ENCODE data around the gene RELT.

Gene RELT

GRCh38 chr11:73395297-73396208 is 19.4 kb downstream of the RELT start:
- peaks cover 23% of the 10 kb centered on the region; the same call in 1 of the 2 replicates for H3K36me3 ChIP-seq (ENCODE audit: insufficient read depth, low read length)
- no peak overlapping the region for H2AFZ ChIP-seq (ENCODE audit: low read length)
- no peak overlapping the region for H3K4me3 ChIP-seq (ENCODE audit: low read depth, low read length, poor library complexity, severe bottlenecking)
- TF ChIP-seq EZH2 (IDR thresholded peaks at IDR 0.05; ENCODE audit: borderline replicate concordance, low read length) (no peak), CTCF (IDR thresholded peaks at IDR 0.05; ENCODE audit: low read length) (no peak)
- no peak overlapping the region for H3K4me2 ChIP-seq (ENCODE audit: low read length)
- H3K79me2 ChIP-seq (ENCODE audit: insufficient read depth, low read length): no peaks in the 10 kb centered on the region
- H3K9me3 ChIP-seq (ENCODE audit: low read length): no peaks in the 10 kb centered on the region
- H3K27me3 ChIP-seq (ENCODE audit: insufficient read depth, low read length): no peaks in the 10 kb centered on the region
- H3K27ac ChIP-seq (ENCODE audit: low read depth, low read length, poor library complexity, severe bottlenecking): no peak overlapping the region
- no peaks in the 10 kb centered on the region for H3K9me2 ChIP-seq (ENCODE audit: low read depth, low read length)
- no peaks in the 10 kb centered on the region for H3K4me1 ChIP-seq (ENCODE audit: insufficient read depth, low read length, severe bottlenecking)
- no peak overlapping the region for H3K9ac ChIP-seq (ENCODE audit: low read length)
- H3F3A ChIP-seq (ENCODE audit: insufficient read depth, low read length): no peaks in the 10 kb centered on the region
- H4K20me1 ChIP-seq (ENCODE audit: insufficient read depth, low read length): no peaks in the 10 kb centered on the region

- Histone ChIP-seq H3K36me3 (ENCODE audit: insufficient read depth, low read length) (peaks cover 23% of the 10 kb centered on the region; the same call in 1 of the 2 replicates), H4K20me1 (ENCODE audit: insufficient read depth, low read length) (no peaks in the 10 kb centered on the region), H3F3A (ENCODE audit: insufficient read depth, low read length) (no peaks in the 10 kb centered on the region), H3K9me3 (ENCODE audit: low read length) (no peaks in the 10 kb centered on the region), H3K79me2 (ENCODE audit: insufficient read depth, low read length) (no peaks in the 10 kb centered on the region), H3K27me3 (ENCODE audit: insufficient read depth, low read length) (no peaks in the 10 kb centered on the region), H3K9me2 (ENCODE audit: low read depth, low read length) (no peaks in the 10 kb centered on the region), H3K9ac (ENCODE audit: low read length) (no peak overlapping the region), H3K27ac (ENCODE audit: low read depth, low read length, poor library complexity, severe bottlenecking) (no peak overlapping the region), H2AFZ (ENCODE audit: low read length) (no peak overlapping the region), H3K4me2 (ENCODE audit: low read length) (no peak overlapping the region), H3K4me3 (ENCODE audit: low read depth, low read length, poor library complexity, severe bottlenecking) (no peak overlapping the region), H3K4me1 (ENCODE audit: insufficient read depth, low read length, severe bottlenecking) (no peaks in the 10 kb centered on the region)
- no peak for TF ChIP-seq CTCF (IDR thresholded peaks at IDR 0.05; ENCODE audit: low read length)
- TF ChIP-seq EZH2 (IDR thresholded peaks at IDR 0.05; ENCODE audit: borderline replicate concordance, low read length): no peak
Observed at GRCh38 chr11:73396251-73396930, 20.2 kb downstream of the RELT start.

- no peaks in the 10 kb centered on the region for H3K9me3 ChIP-seq (ENCODE audit: low read length)
- H3K27ac ChIP-seq (ENCODE audit: low read depth, low read length, poor library complexity, severe bottlenecking): no peak overlapping the region
- no peak overlapping the region for H3K9ac ChIP-seq (ENCODE audit: low read length)
- H3K4me3 ChIP-seq (ENCODE audit: low read depth, low read length, poor library complexity, severe bottlenecking): no peak overlapping the region
- no peaks in the 10 kb centered on the region for H3F3A ChIP-seq (ENCODE audit: insufficient read depth, low read length)
- H3K36me3 ChIP-seq (ENCODE audit: insufficient read depth, low read length): peaks cover 23% of the 10 kb centered on the region; the same call in 1 of the 2 replicates
- no peak overlapping the region for H2AFZ ChIP-seq (ENCODE audit: low read length)
- TF ChIP-seq CTCF (IDR thresholded peaks at IDR 0.05; ENCODE audit: low read length) (no peak), EZH2 (IDR thresholded peaks at IDR 0.05; ENCODE audit: borderline replicate concordance, low read length) (no peak)
- H3K4me1 ChIP-seq (ENCODE audit: insufficient read depth, low read length, severe bottlenecking): no peaks in the 10 kb centered on the region
- H3K27me3 ChIP-seq (ENCODE audit: insufficient read depth, low read length): no peaks in the 10 kb centered on the region
- no peak overlapping the region for H3K4me2 ChIP-seq (ENCODE audit: low read length)
- no peaks in the 10 kb centered on the region for H4K20me1 ChIP-seq (ENCODE audit: insufficient read depth, low read length)
- no peaks in the 10 kb centered on the region for H3K79me2 ChIP-seq (ENCODE audit: insufficient read depth, low read length)
- no peaks in the 10 kb centered on the region for H3K9me2 ChIP-seq (ENCODE audit: low read depth, low read length)
Observed at GRCh38 chr11:73396985-73397384, 20.8 kb downstream of the RELT start.
